Neural cell (in vitro differentiated cells): Measurements from ENCODE around the gene MED27. TPM values are rescaled to one million over a fixed set of nuclear protein-coding genes. Genes with fewer than 3 reads are reported as not detected.

Experiments used
- H2AFZ ChIP-seq: fragments of 200-600, 300-800 bp; sonication (generic), shearing (Covaris generic); 2 replicates; pipeline ENCODE4 v1.6.0; 2014; ENCODE audit warnings: low read depth, mild to moderate bottlenecking, antibody characterized with exemption, low read length, moderate library complexity
- H3F3A ChIP-seq: fragments of 200-600 bp; shearing (Covaris generic); 2 replicates; pipeline ENCODE4 v1.6.1; 2016; ENCODE audit warnings: mild to moderate bottlenecking, moderate library complexity, mixed read lengths, antibody characterized with exemption, low read length; ENCODE audit not compliant: insufficient read depth, poor library complexity, severe bottlenecking
- H3K27ac ChIP-seq: fragments of 200-600, 300-800 bp; sonication (generic), shearing (Covaris generic); 2 replicates; pipeline ENCODE4 v1.5.1; 2014; ENCODE audit warnings: mild to moderate bottlenecking, low read length, moderate library complexity
- H3K27me3 ChIP-seq: fragments of 300-800, 200-600 bp; sonication (generic), shearing (Covaris generic); 2 replicates; pipeline ENCODE4 v1.6.0; 2014; ENCODE audit warnings: mild to moderate bottlenecking, low read depth, low read length, moderate library complexity; ENCODE audit not compliant: insufficient read depth
- H3K36me3 ChIP-seq: fragments of 300-800, 200-600 bp; sonication (generic), shearing (Covaris generic); 2 replicates; pipeline ENCODE4 v1.5.1; 2014; ENCODE audit warnings: mild to moderate bottlenecking, antibody characterized with exemption, low read length, moderate library complexity; ENCODE audit not compliant: insufficient read depth
- H3K4me2 ChIP-seq: fragments of 300-800, 200-600 bp; sonication (generic), shearing (Covaris generic); 2 replicates; pipeline ENCODE4 v1.6.0; 2014; ENCODE audit warnings: mild to moderate bottlenecking, low read length
- H3K4me3 ChIP-seq: fragments of 300-800, 200-600 bp; sonication (generic), shearing (Covaris generic); 2 replicates; pipeline ENCODE4 v1.5.1; 2014; ENCODE audit warnings: mild to moderate bottlenecking, low read length, moderate library complexity
- H3K79me2 ChIP-seq: fragments of 200-600 bp; shearing (Covaris generic); replicated peaks from 2 replicates; pipeline ENCODE4 v1.6.0; 2014; ENCODE audit warnings: mild to moderate bottlenecking, low read length, moderate library complexity; ENCODE audit not compliant: insufficient read depth
- H3K9ac ChIP-seq: fragments of 300-800, 200-600 bp; sonication (generic), shearing (Covaris generic); 2 replicates; pipeline ENCODE4 v1.6.1; 2016; ENCODE audit warnings: mild to moderate bottlenecking, low read length, mixed read lengths
- H3K9me2 ChIP-seq: fragments of 200-600 bp; shearing (Covaris generic); 2 replicates; pipeline ENCODE4 v1.6.1; 2016; ENCODE audit warnings: mild to moderate bottlenecking, low read length, mixed read lengths; ENCODE audit not compliant: insufficient read depth
- H3K9me3 ChIP-seq: fragments of 200-600, 300-800 bp; sonication (generic), shearing (Covaris generic); 2 replicates; pipeline ENCODE4 v1.6.1; 2016; ENCODE audit warnings: mild to moderate bottlenecking, mixed run types, low read length, moderate library complexity, mixed read lengths
- H4K20me1 ChIP-seq: fragments of 200-600 bp; shearing (Covaris generic); 2 replicates; pipeline ENCODE4 v1.6.1; 2016; ENCODE audit warnings: mild to moderate bottlenecking, mixed run types; ENCODE audit not compliant: insufficient read depth
- EP300 ChIP-seq: fragments of 450-650 bp; conservative IDR thresholded peaks from 2 replicates; pipeline ENCODE4 v1.6.1; 2014; ENCODE audit warnings: antibody characterized with exemption, mild to moderate bottlenecking, moderate library complexity; ENCODE audit not compliant: poor library complexity, severe bottlenecking
- EZH2 ChIP-seq: fragments of 200-600, 300-800 bp; shearing (Covaris generic), sonication (generic); IDR thresholded peaks from 2 replicates; pipeline ENCODE4 v1.6.1; 2014; ENCODE audit warnings: antibody characterized with exemption, low read length, borderline replicate concordance, mild to moderate bottlenecking; ENCODE audit not compliant: insufficient read depth, poor library complexity, severe bottlenecking
- MXI1 ChIP-seq: fragments of 450-650 bp; conservative IDR thresholded peaks from 2 replicates; pipeline ENCODE4 v1.6.1; 2014; ENCODE audit warnings: antibody characterized with exemption, mild to moderate bottlenecking; ENCODE audit not compliant: poor library complexity, severe bottlenecking
- POLR2AphosphoS5 ChIP-seq: IDR thresholded peaks from 2 replicates; pipeline ENCODE4 v1.6.1; 2012
- RAD21 ChIP-seq: fragments of 450-650 bp; conservative IDR thresholded peaks from 2 replicates; pipeline ENCODE4 v1.6.1; 2014; ENCODE audit warnings: antibody characterized with exemption, mild to moderate bottlenecking, moderate library complexity
- SMC3 ChIP-seq: fragments of 450-650 bp; conservative IDR thresholded peaks from 2 replicates; pipeline ENCODE4 v1.6.1; 2014; ENCODE audit warnings: antibody characterized with exemption, mild to moderate bottlenecking, moderate library complexity; ENCODE audit not compliant: poor library complexity
- TAF1 ChIP-seq: IDR thresholded peaks from 2 replicates; pipeline ENCODE4 v1.6.1; 2012; ENCODE audit warnings: low read depth
- polyA plus RNA-seq: library from polyadenylated mRNA; depleted of rRNA; stranded (reverse); fragments of >200 nt; gene quantifications from 2 replicates; pipeline ENCODE4 v1.2.3, GENCODE V29; 2014
- TF ChIP-seq, protein P1 (sequence below): fragments of 450-650 bp; IDR thresholded peaks from 2 replicates; pipeline ENCODE4 v1.5.1; 2014; ENCODE audit warnings: antibody characterized with exemption, mild to moderate bottlenecking, moderate library complexity; ENCODE audit not compliant: poor library complexity, severe bottlenecking
- TF ChIP-seq, protein P2 (sequence below): IDR thresholded peaks from 2 replicates; pipeline ENCODE4 v1.6.1; 2012; ENCODE audit warnings: borderline replicate concordance

Gene MED27
- polyA plus RNA-seq, 1 donor from 2014 or later, result 7.5 TPM

DNA sequence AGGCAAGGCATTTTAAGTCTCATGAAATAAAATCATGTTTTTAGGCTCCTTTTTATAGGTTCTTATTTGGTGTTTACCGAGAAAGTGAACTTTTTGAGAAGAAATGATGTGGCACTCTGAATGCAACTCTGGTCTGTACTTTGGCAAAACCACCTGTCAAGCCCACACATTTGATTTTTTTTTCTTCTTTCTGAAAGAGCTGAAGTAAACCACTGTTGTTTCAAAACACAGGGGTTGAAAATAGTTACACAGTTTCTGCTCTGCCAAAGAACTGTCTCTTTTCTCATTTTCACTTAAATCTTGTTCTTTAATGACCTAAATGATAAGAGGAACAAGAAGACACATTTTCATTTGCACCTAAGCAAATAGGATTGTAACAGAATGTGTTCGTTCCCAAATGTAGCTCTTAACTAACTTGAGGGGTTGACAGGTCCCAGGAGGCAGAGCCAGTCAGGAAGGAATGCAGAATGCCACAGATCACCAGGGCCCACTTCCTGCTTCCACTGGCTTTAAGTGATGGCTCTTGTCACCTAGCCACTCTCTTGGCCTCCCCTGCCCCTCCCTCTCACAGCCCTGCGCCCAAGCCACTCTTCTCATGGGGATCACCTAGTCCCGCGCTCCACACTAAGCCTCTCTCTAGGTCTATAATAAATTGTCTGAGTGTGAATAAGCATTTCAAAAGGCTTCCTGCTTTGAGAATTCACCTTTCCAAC lies 47.3 kb downstream of the MED27 start:
- Histone ChIP-seq H3K27me3 (no peaks in the 10 kb centered on the region), H3K36me3 (no peaks in the 10 kb centered on the region), H3K9me2 (no peaks in the 10 kb centered on the region), H3K9me3 (no peaks in the 10 kb centered on the region), H3K9ac (no peak overlapping the region), H2AFZ (no peak overlapping the region), H3K79me2 (peaks cover 3% of the 10 kb centered on the region), H4K20me1 (no peaks in the 10 kb centered on the region), H3F3A (no peaks in the 10 kb centered on the region), H3K4me3 (no peak overlapping the region), H3K4me2 (no peak overlapping the region), H3K27ac (no peak overlapping the region)
- TF ChIP-seq, protein P1, sequence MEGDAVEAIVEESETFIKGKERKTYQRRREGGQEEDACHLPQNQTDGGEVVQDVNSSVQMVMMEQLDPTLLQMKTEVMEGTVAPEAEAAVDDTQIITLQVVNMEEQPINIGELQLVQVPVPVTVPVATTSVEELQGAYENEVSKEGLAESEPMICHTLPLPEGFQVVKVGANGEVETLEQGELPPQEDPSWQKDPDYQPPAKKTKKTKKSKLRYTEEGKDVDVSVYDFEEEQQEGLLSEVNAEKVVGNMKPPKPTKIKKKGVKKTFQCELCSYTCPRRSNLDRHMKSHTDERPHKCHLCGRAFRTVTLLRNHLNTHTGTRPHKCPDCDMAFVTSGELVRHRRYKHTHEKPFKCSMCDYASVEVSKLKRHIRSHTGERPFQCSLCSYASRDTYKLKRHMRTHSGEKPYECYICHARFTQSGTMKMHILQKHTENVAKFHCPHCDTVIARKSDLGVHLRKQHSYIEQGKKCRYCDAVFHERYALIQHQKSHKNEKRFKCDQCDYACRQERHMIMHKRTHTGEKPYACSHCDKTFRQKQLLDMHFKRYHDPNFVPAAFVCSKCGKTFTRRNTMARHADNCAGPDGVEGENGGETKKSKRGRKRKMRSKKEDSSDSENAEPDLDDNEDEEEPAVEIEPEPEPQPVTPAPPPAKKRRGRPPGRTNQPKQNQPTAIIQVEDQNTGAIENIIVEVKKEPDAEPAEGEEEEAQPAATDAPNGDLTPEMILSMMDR, result no peak
- TF ChIP-seq RAD21 (no peak), EZH2 (no peak), EP300 (no peak), TAF1 (no peak), POLR2AphosphoS5 (no peak), SMC3 (no peak), MXI1 (no peak)
- TF ChIP-seq, protein P2, sequence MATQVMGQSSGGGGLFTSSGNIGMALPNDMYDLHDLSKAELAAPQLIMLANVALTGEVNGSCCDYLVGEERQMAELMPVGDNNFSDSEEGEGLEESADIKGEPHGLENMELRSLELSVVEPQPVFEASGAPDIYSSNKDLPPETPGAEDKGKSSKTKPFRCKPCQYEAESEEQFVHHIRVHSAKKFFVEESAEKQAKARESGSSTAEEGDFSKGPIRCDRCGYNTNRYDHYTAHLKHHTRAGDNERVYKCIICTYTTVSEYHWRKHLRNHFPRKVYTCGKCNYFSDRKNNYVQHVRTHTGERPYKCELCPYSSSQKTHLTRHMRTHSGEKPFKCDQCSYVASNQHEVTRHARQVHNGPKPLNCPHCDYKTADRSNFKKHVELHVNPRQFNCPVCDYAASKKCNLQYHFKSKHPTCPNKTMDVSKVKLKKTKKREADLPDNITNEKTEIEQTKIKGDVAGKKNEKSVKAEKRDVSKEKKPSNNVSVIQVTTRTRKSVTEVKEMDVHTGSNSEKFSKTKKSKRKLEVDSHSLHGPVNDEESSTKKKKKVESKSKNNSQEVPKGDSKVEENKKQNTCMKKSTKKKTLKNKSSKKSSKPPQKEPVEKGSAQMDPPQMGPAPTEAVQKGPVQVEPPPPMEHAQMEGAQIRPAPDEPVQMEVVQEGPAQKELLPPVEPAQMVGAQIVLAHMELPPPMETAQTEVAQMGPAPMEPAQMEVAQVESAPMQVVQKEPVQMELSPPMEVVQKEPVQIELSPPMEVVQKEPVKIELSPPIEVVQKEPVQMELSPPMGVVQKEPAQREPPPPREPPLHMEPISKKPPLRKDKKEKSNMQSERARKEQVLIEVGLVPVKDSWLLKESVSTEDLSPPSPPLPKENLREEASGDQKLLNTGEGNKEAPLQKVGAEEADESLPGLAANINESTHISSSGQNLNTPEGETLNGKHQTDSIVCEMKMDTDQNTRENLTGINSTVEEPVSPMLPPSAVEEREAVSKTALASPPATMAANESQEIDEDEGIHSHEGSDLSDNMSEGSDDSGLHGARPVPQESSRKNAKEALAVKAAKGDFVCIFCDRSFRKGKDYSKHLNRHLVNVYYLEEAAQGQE, result no peak

DNA sequence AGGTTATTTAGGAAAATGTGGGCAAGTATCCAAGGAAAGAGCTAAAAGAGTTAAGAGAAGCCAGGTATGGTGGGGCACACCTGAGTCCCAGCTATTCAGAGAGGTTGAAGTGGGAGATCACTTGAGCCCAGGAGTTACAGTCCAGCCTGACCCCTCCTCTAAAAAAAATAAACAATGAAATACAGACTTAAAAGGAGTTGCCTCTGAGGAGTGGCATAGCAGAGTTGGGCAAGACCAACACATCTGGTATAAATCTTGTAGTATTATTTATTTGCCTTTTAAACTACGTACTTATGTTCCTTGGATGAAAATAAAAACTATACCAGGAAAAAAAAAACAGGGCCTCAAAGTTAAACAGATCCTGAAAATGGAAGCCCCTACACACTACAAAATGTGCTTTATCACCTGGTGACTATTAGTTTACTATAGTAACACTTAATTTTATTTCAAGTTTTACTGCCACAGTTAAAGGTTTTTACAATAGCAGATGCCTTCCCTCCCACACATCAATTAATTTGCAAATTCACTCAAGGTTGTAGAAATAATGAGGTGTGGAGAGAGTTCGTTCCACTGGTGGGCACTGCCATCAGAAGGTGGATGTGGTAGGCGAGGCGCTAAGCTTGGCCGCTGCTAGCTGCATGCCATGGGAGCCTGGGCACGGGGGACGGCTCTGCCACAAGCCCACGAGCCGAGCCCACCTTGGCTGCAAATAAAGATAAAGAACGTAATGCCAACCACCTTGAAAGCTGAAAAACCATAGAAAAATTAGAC lies 48.0 kb downstream of the MED27 start:
- TF ChIP-seq SMC3 (no peak), POLR2AphosphoS5 (no peak), MXI1 (no peak), EZH2 (no peak), TAF1 (no peak), EP300 (no peak), RAD21 (no peak)
- TF ChIP-seq, protein P2, result no peak
- TF ChIP-seq, protein P1, result no peak
- H3K79me2 ChIP-seq, result peaks cover 3% of the 10 kb centered on the region
- no peaks in the 10 kb centered on the region for H3K27me3 ChIP-seq
- no peak overlapping the region for H3K4me2 ChIP-seq
- H3F3A ChIP-seq, result no peaks in the 10 kb centered on the region
- H3K36me3 ChIP-seq, result no peaks in the 10 kb centered on the region
- H3K9ac ChIP-seq, result no peak overlapping the region
- H3K4me3 ChIP-seq, result no peak overlapping the region
- H4K20me1 ChIP-seq, result no peaks in the 10 kb centered on the region
- H2AFZ ChIP-seq, result no peak overlapping the region
- H3K9me2 ChIP-seq, result no peaks in the 10 kb centered on the region
- H3K27ac ChIP-seq, result no peak overlapping the region
- H3K9me3 ChIP-seq, result no peaks in the 10 kb centered on the region
